H1 (cell line): Measurements from ENCODE around the gene MOB3B. TPM values are rescaled to one million over a fixed set of nuclear protein-coding genes. Genes with fewer than 3 reads are reported as not detected.

Experiments
- CTCF ChIA-PET: fragments of 300-600 bp; sonication (Branson Sonifier 250); formaldehyde crosslinking; loops from one replicate; lab custom pipeline; 2021; ENCODE audit not compliant: partially characterized antibody; lab: Charles Lee
- POLR2A ChIA-PET: fragments of 300-600 bp; sonication (Branson Sonifier 250); formaldehyde crosslinking; loops from one replicate; lab custom pipeline; 2021; ENCODE audit warnings: inconsistent platforms; ENCODE audit not compliant: partially characterized antibody; lab: Charles Lee
- DNase-seq, 2 experiments: peaks; one replicate each; pipeline versions ENCODE4 v3.0.0 to v3.0.0-alpha.2; 2010 to 2022; ENCODE audit warnings: low spot score in 2 of 2, low read depth in 1 of 2, mixed read lengths in 1 of 2
- FAIRE-seq: peaks from 2 replicates; lab custom pipeline; 2011; peaks lifted over from hg19 to GRCh38; lab: Jason Lieb, UNC
- H2AFZ ChIP-seq: 2 replicates; pipeline ENCODE4 v1.8.1; 2012; ENCODE audit warnings: low read length, inconsistent platforms
- H2AK5ac ChIP-seq: 2 replicates; pipeline ENCODE4 v1.6.1; 2013; ENCODE audit warnings: low read depth, low read length
- H2BK120ac ChIP-seq: replicated peaks from 2 replicates; pipeline ENCODE3; 2013; ENCODE audit warnings: low read depth, low read length, inconsistent platforms
- H2BK12ac ChIP-seq: 2 replicates; pipeline ENCODE4 v1.6.1; 2013; ENCODE audit warnings: low read depth, low read length
- H2BK15ac ChIP-seq: 2 replicates; pipeline ENCODE4 v1.6.1; 2013; ENCODE audit warnings: low read length
- H2BK20ac ChIP-seq: 2 replicates; pipeline ENCODE4 v1.6.1; 2013; ENCODE audit warnings: low read length
- H2BK5ac ChIP-seq: 2 replicates; pipeline ENCODE4 v1.6.1; 2013; ENCODE audit warnings: low read depth, low read length
- H3K14ac ChIP-seq: 2 replicates; pipeline ENCODE4 v1.6.1; 2013; ENCODE audit warnings: inconsistent platforms; ENCODE audit not compliant: insufficient read length
- H3K18ac ChIP-seq: 2 replicates; pipeline ENCODE4 v1.6.1; 2013; ENCODE audit warnings: low read length; ENCODE audit errors: extremely low read depth
- H3K23ac ChIP-seq: 2 replicates; pipeline ENCODE4 v1.6.1; 2013; ENCODE audit warnings: inconsistent platforms; ENCODE audit not compliant: insufficient read length
- H3K23me2 ChIP-seq: 2 replicates; pipeline ENCODE4 v1.6.1; 2013; ENCODE audit warnings: low read depth, low read length
- H3K27ac ChIP-seq: 2 replicates; pipeline ENCODE4 v1.6.1; 2011; ENCODE audit warnings: low read depth, low read length, inconsistent platforms
- H3K27me3 ChIP-seq, 4 experiments: replicated peaks in 1 of 4; 1 replicate in 1 of 4; 2 replicates in 3 of 4; pipeline versions ENCODE4 v1.6.1 to v1.8.1; 2011 to 2013; ENCODE audit warnings: low read length in 3 of 4, mild to moderate bottlenecking in 3 of 4, inconsistent platforms in 2 of 4, mixed read lengths in 2 of 4, moderate library complexity in 1 of 4; ENCODE audit not compliant: control insufficient read depth in 3 of 4, insufficient read depth in 3 of 4; ENCODE audit errors: extremely low read depth in 1 of 4
- H3K36me3 ChIP-seq, 4 experiments: 2 replicates each; pipeline versions ENCODE4 v1.6.1 to v1.8.1; 2011 to 2013; ENCODE audit warnings: mild to moderate bottlenecking in 4 of 4, low read length in 3 of 4, moderate library complexity in 2 of 4, control low read depth in 1 of 4, inconsistent platforms in 1 of 4; ENCODE audit not compliant: insufficient read depth in 4 of 4, control insufficient read depth in 2 of 4
- H3K4ac ChIP-seq: replicated peaks from 2 replicates; pipeline ENCODE3; 2013; ENCODE audit warnings: low read length, low read depth, mixed read lengths, inconsistent platforms; ENCODE audit not compliant: insufficient read length
- H3K4me1 ChIP-seq, 4 experiments: replicated peaks in 1 of 4; 1 replicate in 1 of 4; 2 replicates in 3 of 4; pipeline versions ENCODE4 v1.6.1 to v1.8.1; 2011 to 2013; ENCODE audit warnings: low read length in 3 of 4, inconsistent platforms in 2 of 4, mixed read lengths in 1 of 4; ENCODE audit not compliant: insufficient read depth in 4 of 4, control insufficient read depth in 3 of 4
- H3K4me2 ChIP-seq, 2 experiments: 2 replicates each; pipeline versions ENCODE4 v1.6.1 to v1.8.1; 2011 to 2013; ENCODE audit warnings: low read depth in 2 of 2, low read length in 2 of 2, control low read depth in 1 of 2, inconsistent platforms in 1 of 2, mild to moderate bottlenecking in 1 of 2; ENCODE audit not compliant: insufficient read depth in 1 of 2
- H3K4me3 ChIP-seq, 4 experiments: fragments of 200-600, 300-600 bp in 1 of 4; sonication (generic), shearing (Covaris generic), sonication (Bioruptor Twin) in 1 of 4; 2 replicates each; pipeline versions ENCODE4 v1.5.1 to v1.8.1; 2011 to 2016; ENCODE audit warnings: low read length in 4 of 4, low read depth in 3 of 4, control low read depth in 2 of 4, inconsistent platforms in 2 of 4, mild to moderate bottlenecking in 2 of 4, mixed read lengths in 1 of 4, moderate library complexity in 1 of 4; ENCODE audit not compliant: insufficient read depth in 2 of 4; ENCODE audit errors: extremely low read depth in 1 of 4
- H3K56ac ChIP-seq: replicated peaks from 2 replicates; pipeline ENCODE3; 2013; ENCODE audit warnings: low read depth, mild to moderate bottlenecking, mixed read lengths, low read length, inconsistent platforms; ENCODE audit not compliant: insufficient read length
- H3K79me1 ChIP-seq: 2 replicates; pipeline ENCODE4 v1.6.1; 2013; ENCODE audit warnings: low read depth, low read length, control low read depth
- H3K79me2 ChIP-seq, 2 experiments: 2 replicates each; pipeline versions ENCODE4 v1.6.1 to v1.8.1; 2012 to 2013; ENCODE audit warnings: low read length in 2 of 2, mild to moderate bottlenecking in 2 of 2, inconsistent platforms in 1 of 2; ENCODE audit not compliant: insufficient read depth in 2 of 2, control insufficient read depth in 1 of 2
- H3K9ac ChIP-seq, 4 experiments: replicated peaks in 1 of 4; 1 replicate in 1 of 4; 2 replicates in 3 of 4; pipeline versions ENCODE4 v1.6.1 to v1.8.1; 2011 to 2013; ENCODE audit warnings: low read depth in 3 of 4, low read length in 3 of 4, control low read depth in 2 of 4, mild to moderate bottlenecking in 2 of 4, moderate library complexity in 2 of 4, inconsistent platforms in 1 of 4; ENCODE audit errors: extremely low read depth in 1 of 4
- H3K9me3 ChIP-seq, 2 experiments: 2 replicates each; pipeline versions ENCODE4 v1.6.1 to v1.8.1; 2012 to 2013; ENCODE audit warnings: mild to moderate bottlenecking in 2 of 2, moderate library complexity in 2 of 2, control low read depth in 1 of 2, inconsistent platforms in 1 of 2, low read depth in 1 of 2, low read length in 1 of 2, mixed read lengths in 1 of 2; ENCODE audit not compliant: insufficient read depth in 2 of 2
- H4K20me1 ChIP-seq, 2 experiments: replicated peaks in 1 of 2; 2 replicates each; pipeline versions ENCODE3 to v1.8.1; 2011 to 2013; ENCODE audit warnings: inconsistent platforms in 2 of 2, low read length in 2 of 2, mild to moderate bottlenecking in 1 of 2; ENCODE audit not compliant: insufficient read depth in 2 of 2, control insufficient read depth in 1 of 2
- H4K5ac ChIP-seq: 2 replicates; pipeline ENCODE4 v1.6.1; 2013; ENCODE audit warnings: low read length, low read depth, mixed read lengths, inconsistent platforms; ENCODE audit not compliant: insufficient read length
- H4K8ac ChIP-seq: 2 replicates; pipeline ENCODE4 v1.8.0; 2013; ENCODE audit warnings: mild to moderate bottlenecking, moderate library complexity, low read length, inconsistent platforms; ENCODE audit not compliant: insufficient read depth; ENCODE audit errors: extremely low read depth
- H4K91ac ChIP-seq: replicated peaks from 2 replicates; pipeline ENCODE3; 2013; ENCODE audit warnings: low read length, mixed read lengths, inconsistent platforms; ENCODE audit not compliant: insufficient read length
- JUN ChIP-seq: IDR thresholded peaks from 2 replicates; pipeline ENCODE4 v1.6.1; 2011; ENCODE audit warnings: low read depth, mild to moderate bottlenecking, improper control_type of control experiment, low read length
- KDM5A ChIP-seq: fragments of 200-600 bp; IDR thresholded peaks from 2 replicates; pipeline ENCODE4 v1.7.1; 2012; ENCODE audit warnings: mild to moderate bottlenecking, low read length, inconsistent platforms, mixed read lengths
- POU5F1 ChIP-seq: IDR thresholded peaks from 2 replicates; pipeline ENCODE4 v1.6.1; 2011; ENCODE audit warnings: low read depth, mild to moderate bottlenecking, low read length, moderate library complexity
- RAD21 ChIP-seq, 2 experiments: IDR thresholded peaks in 1 of 2; conservative IDR thresholded peaks in 1 of 2; 2 replicates each; pipeline ENCODE4 v1.6.1; 2011; ENCODE audit warnings: low read depth in 2 of 2, low read length in 2 of 2, improper control_type of control experiment in 1 of 2, inconsistent platforms in 1 of 2, mild to moderate bottlenecking in 1 of 2, moderate library complexity in 1 of 2
- RNF2 ChIP-seq: fragments of 200-900, 300-1000 bp; sonication (generic); IDR thresholded peaks from 2 replicates; pipeline ENCODE4 v1.7.1; 2016; ENCODE audit warnings: borderline replicate concordance, low read depth, mild to moderate bottlenecking, antibody characterized with exemption, low read length; ENCODE audit not compliant: poor library complexity, severe bottlenecking; ENCODE audit errors: missing control alignments
- RXRA ChIP-seq: IDR thresholded peaks from 2 replicates; pipeline ENCODE4 v1.6.1; 2011; ENCODE audit warnings: low read depth, mild to moderate bottlenecking, low read length, moderate library complexity; ENCODE audit not compliant: insufficient read depth
- polyA plus RNA-seq, 7 experiments: library from polyadenylated mRNA; depleted of rRNA in 3 of 7; stranded (reverse) in 5 of 7; unstranded in 2 of 7; fragments of >200 nt in 5 of 7; fragments of 200-250 nt in 2 of 7; gene quantifications; 1 replicate in 5 of 7; 2 replicates in 1 of 7; 4 replicates in 1 of 7; pipeline versions ENCODE4 v1.2.1 to v1.2.3, GENCODE V29; 2011 to 2013; ENCODE audit warnings: missing spikeins in 2 of 7, mixed read lengths in 2 of 7
- total RNA-seq: library from RNA; stranded (reverse); fragmentation: NEBNext Ultra II Directional; extraction: Animal tissue kit (Norgen Biotek cat#: 25700); gene quantifications from 2 replicates; pipeline ENCODE4 v1.2.1, GENCODE V29; 2021
- TF ChIP-seq, protein P1 (sequence below): IDR thresholded peaks from 2 replicates; pipeline ENCODE4 v1.6.1; 2012; ENCODE audit warnings: inconsistent platforms

The MOB3B gene
- total and polyA plus RNA-seq, 2 of the 8 experiments (the other 6 are each of a cell fraction or from before 2014, with no cell fraction given): 12.7 to 16.1 TPM

DNA sequence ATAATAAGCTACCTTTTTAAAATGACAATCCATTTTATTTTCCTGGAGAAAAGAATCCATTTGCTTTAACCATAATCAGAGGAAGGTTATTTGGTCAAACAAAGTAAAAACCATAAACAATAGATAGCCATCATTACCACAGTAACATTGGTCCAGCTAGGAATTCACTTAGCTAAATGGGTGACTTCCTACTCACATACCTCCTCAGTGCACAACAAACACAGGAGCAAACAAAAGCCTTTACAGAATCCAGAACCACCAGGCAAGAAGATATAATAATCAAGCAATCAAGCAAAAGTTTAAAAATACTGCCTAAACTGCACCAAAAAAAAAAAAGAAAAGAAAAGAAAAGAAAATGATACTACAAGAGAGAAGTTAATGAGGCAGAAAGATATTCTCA lies 6.5 kb downstream of the MOB3B start:
- ChIA-PET POLR2A (interaction anchor here (1.2 kb wide), 1 partner anchor 190 kb away, joined by 3 read pairs; no protein-coding TSS in a partner anchor), CTCF (interaction anchor here (0.7 to 1.6 kb wide), 2 partner anchors 13 to 190 kb away, joined by 3 to 4 read pairs; no protein-coding TSS in a partner anchor)
- TF ChIP-seq KDM5A: no peak
- TF ChIP-seq RAD21 (IDR thresholded peaks at IDR 0.05 in 1 of 2, conservative IDR thresholded peaks at IDR 0.05 in 1 of 2; ENCODE audit: low read depth in 2 of 2, low read length in 2 of 2): no peak
- TF ChIP-seq POU5F1: no peak
- no peak for TF ChIP-seq RXRA
- TF ChIP-seq, protein P1, sequence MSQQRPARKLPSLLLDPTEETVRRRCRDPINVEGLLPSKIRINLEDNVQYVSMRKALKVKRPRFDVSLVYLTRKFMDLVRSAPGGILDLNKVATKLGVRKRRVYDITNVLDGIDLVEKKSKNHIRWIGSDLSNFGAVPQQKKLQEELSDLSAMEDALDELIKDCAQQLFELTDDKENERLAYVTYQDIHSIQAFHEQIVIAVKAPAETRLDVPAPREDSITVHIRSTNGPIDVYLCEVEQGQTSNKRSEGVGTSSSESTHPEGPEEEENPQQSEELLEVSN: no peak
- no peak for TF ChIP-seq JUN
- TF ChIP-seq RNF2: no peak

More for the DNA sequence above, 6.5 kb downstream of the MOB3B start:
- Histone ChIP-seq H3K23me2 (peaks cover 7% of the 10 kb centered on the region; the same call in 1 of the 2 replicates), H3K23ac (no peak overlapping the region), H4K20me1 (no peaks in the 10 kb centered on the region), H2AFZ (no peak overlapping the region), H2BK120ac (no peak overlapping the region), H3K4me1 (peaks cover 2 to 11% (median 6%) of the 10 kb centered on the region in 4 experiments; a peak in 3 of 7 replicates), H3K4ac (no peak overlapping the region), H3K36me3 (no peaks in the 10 kb centered on the region), H3K56ac (no peak overlapping the region), H3K18ac (no peak overlapping the region), H2BK5ac (no peak overlapping the region), H3K79me2 (peaks cover 0 to 25% of the 10 kb centered on the region in 2 experiments; a peak in 3 of 4 replicates), H2AK5ac (no peak overlapping the region), H3K27ac (no peak overlapping the region), H3K14ac (no peak overlapping the region), H3K9me3 (no peaks in the 10 kb centered on the region), H3K4me3 (no peak overlapping the region), H2BK12ac (no peak overlapping the region), H3K4me2 (no peak overlapping the region), H4K8ac (no peak overlapping the region), H3K9ac (no peak overlapping the region), H4K5ac (no peak overlapping the region), H3K79me1 (peaks cover 2% of the 10 kb centered on the region; the same call in 1 of the 2 replicates), H2BK20ac (no peak overlapping the region), H2BK15ac (no peak overlapping the region), H4K91ac (no peak overlapping the region), H3K27me3 (peaks cover 0 to 3% (median under 1%) of the 10 kb centered on the region in 4 experiments; a peak in 2 of 7 replicates)
- FAIRE-seq (peak; percentile 7), DNase-seq (no peak)
